NK-92 (cell line): ENCODE data around the gene POLR1G.
"Not testable (repeated sequence)": the region's sequence is repeated elsewhere in the genome, so short reads cannot be mapped to it uniquely, and the experiment has no call there.

Experiments used
- DNase-seq: peaks from one replicate; lab custom pipeline; 2025; ENCODE audit not compliant: unreplicated experiment; lab: John Stamatoyannopoulos, UW

POLR1G gene

DNA sequence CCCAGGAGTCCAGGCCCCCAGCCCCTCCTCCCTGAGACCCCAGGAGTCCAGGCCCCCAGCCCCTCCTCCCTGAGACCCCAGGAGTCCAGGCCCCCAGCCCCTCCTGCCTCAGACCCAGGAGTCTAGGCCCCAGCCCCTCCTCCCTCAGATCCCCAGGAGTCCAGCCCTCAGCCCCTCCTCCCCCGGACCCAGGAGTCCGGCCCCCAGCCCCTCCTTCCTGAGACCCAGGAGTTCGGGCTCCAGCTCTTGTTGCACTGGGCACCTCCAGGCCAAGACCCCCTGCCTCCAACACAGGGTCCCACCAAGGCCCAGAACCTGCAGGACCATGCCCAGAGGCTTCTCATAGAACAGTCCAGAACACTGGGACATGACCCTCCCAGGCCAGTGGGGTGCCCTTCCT lies 13.5 kb downstream of the POLR1G start:
- no peak for DNase-seq

DNA sequence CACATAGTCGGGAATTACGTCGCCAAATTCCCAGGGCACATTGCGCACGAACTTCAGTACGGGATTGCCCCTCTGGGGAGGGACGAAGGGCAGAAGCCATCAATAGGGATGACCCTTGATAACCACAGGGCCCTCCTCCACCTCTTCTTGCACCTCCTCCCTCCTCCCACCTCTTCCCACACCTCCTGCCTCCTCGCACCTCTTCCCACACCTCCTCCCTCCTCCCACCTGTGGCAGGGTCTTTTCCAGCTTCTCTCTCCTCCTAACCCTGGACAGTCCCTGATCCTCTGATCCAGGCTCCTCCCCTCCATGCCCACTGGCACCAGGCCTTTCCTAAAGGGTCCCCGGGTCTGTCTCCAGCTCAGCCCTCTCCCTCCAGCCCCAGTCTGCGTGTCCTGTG lies 13.9 kb downstream of the POLR1G start:
- DNase-seq: no peak

DNA sequence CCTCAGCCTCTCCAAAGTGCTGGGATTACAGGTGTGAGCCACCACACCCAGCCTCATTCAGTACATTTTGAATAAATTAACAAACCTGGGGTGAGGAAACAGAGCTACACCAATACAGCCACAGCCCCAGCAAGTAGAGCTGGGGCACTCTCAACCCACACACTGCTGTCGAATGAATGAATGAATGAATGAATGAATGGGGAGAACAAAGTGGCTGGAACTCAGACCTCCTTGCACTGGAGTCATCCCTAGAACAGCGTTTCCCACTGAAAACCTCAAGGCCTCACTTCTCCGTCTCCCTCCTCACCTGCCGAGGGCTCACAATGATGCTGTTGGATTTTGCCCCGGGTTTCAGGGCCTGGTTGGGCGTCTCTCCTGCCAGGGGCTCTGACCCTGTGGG lies 14.4 kb downstream of the POLR1G start:
- DNase-seq: no peak

DNA sequence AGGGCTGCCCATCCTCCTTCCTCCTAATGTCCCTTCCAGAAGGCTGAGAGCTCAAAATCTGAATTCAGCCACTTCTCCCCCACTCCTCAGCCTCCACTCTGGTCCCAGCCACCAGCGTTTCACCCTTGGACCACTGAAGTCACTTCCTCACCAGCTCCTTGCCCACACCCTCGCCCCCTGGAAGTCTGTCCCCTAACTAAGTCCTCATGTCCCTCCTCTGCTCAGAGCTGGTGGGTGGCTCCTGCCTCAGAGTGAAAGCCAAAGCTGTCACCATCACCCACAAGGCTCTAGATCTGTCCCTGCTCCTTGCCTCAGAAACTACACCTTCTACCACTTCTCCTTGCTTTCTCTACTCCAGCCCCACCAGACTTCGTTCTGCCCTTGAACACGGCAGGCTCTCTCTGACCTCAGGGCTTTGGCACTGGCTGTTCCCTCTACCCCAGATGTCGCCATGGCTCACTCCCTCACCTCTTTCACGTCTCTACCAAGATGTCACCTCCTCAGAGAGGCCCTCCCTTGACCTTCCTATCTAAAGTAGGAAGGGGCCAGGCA lies 15.6 kb downstream of the POLR1G start:
- no peak for DNase-seq

DNA sequence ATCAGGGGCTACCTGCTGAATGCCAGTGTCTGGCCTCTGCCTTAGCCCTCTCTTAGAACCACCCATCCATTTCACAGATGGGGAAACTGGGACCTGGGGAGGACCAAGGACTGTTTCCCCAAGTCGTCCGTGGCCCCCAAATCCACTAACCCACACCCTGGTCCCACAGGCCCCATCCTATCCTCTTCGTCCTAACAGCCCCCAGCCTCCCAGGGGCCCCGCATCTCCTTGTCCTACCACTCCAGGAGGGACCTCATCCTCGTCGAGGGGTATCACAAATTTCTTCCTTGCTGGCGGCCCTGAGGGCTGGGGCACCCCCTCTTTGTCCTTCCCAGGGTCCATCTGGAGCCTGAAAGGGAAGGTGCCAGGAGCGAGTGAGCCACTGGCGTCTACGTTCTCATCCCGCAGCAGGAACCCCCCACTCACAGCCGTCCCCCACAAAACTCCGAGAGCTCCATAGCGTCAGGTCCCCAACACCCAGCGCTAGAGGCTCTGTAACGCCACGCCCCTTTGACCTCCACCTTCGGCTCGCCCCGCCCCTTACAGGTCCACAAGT lies 16.7 kb downstream of the POLR1G start:
- no peak for DNase-seq

DNA sequence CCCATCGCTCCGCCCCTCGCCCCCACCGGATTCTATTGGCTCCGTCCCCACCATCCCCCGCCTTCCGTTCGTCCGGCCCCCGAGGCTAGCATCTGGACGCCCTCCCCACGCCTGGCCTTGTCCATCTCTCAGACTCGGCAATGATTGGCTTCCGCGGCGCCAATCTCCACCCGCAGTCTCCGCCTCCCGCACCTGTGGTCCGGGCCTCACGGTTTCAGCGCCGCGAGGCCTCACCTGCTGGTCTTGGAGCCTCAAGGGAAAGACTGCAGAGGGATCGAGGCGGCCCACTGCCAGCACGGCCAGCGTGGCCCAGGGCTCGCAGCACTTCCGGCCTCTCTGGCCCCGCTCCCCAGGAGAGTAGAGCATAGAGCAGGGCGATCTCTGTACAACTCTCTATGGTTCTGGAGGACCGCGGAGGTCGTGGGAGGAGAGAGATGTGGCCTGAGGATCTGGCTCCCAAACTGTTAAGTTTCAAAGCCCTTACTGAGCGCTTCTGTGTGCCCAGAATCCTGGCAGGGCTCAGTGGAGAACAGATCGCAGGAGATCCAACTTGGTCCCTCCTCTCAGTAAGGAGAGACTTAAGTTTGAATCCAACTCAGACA lies 17.2 kb downstream of the POLR1G start, which contains the start of gene ERCC1:
ERCC1 (minus strand) TSS at position 329 of the 602 bp plus-strand sequence. CDS start 543 bp downstream, outside the sequence.
- DNase-seq: no peak

DNA sequence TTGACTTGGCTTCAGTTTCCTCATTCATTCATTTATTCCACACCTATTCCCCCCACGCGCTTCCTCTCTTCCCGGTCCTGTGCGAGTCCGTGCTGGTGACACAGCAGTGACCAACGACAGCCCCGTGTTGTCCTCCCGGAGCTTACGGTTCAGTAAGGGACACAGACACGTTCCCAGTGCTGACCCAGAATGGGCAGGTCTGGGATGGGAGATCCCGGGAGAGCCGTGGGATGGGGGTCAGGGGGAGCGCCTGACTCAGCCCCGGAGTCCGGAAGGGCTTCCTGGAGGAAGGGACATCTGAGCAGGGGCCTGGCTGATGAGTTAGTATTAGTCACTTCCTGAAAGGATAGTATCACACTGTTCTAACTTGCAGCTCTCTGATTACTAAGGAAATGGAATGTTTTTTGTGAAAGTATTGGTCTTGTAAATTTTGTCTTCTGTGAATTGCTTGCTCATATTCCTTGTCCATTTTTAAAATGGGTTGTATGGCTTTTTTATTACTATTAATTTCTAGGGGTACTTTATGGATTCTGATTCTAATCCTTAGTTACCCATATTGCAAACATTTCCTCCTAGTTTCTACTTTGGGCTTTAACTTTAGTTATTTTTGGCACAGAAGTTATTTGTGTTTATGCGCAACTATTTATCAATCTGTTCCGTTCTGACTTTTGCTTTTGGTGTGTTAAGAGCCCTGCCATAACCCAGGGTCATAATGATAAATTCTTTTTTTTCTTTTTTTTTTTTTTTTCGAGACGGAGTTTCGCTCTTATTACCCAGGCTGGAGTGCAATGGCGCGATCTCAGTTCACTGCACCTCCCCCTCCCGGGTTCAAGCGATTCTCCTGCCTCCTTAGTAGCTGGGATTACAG lies 18.0 kb downstream of the POLR1G start:
- DNase-seq: no peak

DNA sequence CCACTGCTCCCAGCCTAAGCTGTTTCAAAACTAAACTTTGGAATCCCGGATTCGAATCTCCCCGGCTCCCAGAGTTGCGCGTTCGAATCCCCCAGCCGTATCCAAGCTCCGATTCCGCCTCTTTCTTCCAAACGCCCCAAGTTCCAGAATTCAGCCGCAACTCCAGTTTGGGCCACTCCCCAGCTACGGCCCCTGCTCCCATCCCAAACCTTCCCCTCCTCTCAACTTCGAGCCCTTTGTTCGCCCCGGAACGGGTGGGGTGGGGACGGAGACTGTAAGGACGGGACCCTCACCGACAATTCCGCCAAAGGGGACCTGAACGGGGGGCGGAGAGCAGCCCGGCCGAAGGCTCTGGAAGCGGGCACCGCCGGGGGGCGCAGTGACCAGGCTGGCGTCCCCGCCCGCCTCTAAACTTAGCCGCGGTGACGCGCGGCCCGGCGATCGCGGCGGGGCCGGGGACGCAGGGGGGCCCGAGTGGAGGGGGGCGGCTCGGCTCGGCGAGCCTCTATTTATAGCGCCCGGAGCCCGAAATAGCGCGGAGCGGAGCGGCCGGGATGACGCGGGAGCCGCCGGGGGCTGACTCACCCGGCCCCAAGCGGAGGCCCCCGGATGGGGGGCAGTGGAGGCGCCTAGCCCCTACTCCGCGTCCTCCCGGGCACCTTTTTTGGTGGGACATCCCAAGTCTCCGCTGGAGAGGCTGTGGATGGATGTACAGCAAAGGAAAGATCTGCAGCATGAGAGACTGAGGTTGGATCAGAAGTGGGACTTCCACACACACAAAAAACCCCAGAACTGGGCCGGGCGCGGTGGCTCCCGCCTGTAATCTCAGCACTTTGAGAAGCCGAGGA lies 22.2 kb downstream of the POLR1G start:
- DNase-seq: no peak

DNA sequence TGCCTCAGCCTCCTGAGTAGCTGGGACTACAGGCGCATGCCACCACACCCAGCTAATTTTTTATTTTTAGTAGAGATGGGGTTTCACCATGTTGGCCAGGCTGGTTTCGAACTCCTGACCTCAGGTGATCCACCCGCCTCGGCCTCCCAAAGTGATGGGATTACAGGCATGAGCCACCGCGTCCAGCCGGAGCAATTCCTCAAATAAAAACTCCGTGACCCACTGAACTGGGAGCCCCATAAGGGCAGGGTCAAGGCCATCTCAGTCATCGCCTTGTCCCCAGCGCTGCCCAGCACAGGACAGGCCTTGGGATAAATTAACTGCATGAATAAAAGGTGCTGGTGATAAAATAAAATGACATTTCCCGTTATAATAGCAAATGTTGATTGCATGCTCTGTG lies 23.5 kb downstream of the POLR1G start:
- DNase-seq: not testable (repeated sequence)

DNA sequence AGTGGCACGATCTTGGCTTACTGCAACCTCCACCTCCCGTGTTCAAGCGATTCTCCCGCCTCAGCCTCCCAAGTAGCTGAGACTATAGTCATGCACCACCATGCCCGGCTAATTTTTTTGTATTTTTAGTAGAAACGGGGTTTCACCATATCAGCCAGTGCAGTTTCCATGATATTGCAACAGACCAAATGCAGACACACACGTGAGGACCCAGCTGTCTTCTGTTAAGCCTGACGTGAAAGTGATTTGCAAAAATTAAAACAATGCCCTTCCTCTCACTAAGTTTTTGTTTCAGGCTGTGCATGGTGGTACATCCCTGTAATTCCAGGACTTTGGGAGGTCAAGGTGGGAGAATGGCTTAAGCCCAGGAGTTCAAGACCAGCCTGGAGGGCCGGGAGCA lies 24.6 kb downstream of the POLR1G start:
- not testable (repeated sequence) for DNase-seq

DNA sequence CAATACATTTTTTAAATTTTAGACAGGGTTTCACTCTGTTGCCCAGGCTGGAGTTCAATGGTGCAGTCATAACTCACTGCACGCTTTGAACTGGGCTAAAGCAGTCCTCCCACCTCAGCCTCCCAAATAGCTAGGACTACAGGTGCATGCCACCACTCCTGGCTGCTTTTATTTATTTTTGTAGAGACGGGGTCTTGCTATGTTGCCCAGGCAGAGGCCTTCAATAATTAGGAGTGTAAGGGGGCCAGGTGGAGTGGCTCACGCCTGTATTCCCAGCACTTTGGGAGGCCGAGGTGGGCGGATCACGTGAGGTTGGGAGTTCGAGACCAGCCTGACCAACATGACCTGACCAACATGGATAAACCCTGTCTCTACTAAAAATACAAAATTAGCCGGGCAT lies 26.1 kb downstream of the POLR1G start:
- DNase-seq: not testable (repeated sequence)

DNA sequence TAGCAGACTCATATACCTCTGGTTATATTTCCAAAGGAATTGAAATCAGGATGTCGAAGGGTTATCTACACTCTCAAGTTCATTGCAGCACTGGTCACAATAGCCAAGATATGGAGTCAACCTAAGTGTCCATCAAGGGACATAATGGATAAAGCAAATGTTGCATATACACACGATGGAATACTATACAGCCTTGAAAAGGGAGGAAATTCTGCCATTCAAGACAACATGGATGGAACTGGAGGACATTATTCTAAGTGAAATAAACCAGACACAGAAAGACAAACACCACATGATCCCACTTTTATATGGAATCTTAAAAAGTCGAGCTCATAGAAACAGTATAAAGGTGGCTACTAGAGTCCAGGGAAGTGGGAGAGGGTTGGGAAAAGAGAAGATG lies 30.9 kb downstream of the POLR1G start:
- DNase-seq: no peak

DNA sequence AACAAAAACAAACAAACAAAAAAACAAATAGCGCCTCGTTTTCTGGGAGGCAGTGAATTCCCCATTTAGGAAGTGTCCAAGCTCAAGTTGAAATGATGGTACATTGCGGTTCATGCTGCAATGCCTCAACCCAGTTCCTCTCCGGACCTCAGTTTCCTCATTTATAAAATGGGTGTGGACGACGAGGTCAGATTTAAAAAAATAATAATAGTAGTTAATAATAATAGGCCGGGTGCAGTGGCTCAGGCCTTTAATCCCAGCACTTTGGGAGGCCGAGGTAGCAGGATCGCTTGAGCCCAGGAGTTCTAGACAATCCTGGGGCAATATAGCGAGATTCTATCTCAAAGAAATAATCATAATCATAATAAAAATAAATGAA lies 32.7 kb downstream of the POLR1G start:
- no peak for DNase-seq

DNA sequence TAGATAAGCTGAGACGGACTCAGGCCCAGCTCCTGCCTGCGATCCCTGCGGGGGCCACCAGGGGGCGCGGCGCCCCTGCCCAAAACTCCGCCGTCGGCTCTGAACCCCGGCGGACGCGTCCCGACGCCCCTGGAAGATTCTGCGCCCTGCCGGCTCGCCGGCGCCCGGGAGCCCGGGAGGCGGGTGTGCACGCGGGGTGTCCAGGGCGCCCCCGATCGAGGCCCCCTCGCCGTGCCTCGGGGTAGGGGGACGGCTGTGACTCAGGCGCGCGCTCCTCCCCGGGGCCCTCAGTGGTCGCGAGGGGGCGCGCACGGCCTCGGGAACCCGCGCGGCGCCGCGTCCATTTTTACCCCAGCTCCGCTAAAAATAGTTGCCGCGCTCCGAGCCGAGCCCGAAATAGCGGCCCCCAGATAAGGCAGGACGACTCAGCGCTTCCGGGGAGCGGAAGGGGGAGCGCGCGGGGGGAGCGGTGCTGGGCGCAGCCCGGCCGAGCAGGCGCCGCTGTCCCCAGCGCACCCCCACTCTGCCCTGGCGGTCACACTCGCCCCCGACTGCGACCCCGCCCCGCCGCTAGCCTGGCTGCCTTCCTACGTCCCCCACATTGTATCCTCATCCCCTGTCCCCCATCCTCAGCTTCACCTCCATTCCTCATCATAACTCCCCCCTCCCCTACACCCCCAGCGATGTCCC lies 33.3 kb downstream of the POLR1G start:
- DNase-seq: no peak

DNA sequence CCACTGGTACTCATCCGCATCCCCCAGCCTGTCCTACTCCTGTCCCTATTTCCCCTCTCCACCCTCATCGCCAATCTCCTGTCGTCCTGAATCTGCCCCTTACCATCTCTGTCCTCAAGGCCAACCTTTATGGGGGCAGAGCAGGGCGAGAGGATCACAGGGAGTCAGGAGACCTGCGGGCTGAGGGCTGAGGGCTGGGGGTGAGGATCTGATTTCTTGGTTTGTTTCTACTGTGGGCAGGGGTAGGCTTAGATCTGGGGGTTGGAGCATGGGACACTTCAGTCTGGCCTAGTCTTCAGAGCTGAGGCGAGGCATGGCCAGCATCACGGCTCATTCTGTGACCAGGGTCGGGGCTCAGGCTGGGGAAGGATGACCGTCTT lies 33.8 kb downstream of the POLR1G start:
- no peak for DNase-seq

DNA sequence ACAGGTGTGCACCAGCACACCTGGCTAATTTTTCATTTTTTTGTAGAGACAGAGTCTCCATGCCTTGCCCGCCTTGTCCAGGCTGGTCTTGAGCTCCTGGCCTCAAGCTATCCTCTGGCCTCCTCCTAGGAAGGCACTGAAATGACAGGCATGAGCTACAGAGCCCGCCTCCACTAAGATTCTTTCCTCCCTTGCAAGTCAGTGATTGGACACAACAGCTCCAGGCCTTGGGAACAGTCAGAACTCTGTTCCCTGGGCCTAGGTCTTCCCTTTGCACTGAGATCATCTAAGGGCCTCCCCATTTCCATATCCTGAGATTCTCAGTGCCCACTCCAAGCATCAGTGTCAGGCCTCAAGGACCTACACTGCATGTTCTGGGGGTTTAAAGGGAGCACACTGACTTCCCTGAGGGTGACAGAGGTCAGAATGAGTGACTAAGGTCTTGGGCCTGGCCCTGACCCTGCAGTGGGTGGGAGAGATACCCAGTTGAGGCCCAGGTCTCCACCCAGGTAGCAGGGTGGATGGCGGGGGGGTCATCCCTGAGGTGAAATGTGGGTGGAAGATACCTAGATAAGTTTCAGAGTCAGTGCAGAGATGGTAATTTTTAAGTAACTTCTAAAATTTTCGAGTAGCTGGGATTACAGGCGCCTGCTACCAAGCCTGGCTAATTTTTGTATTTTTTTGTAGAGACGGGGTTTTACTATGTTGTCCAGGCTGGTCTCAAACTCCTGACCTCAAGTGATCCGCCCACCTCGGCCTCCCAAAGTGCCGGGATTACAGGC lies 34.6 kb downstream of the POLR1G start:
- no peak for DNase-seq

DNA sequence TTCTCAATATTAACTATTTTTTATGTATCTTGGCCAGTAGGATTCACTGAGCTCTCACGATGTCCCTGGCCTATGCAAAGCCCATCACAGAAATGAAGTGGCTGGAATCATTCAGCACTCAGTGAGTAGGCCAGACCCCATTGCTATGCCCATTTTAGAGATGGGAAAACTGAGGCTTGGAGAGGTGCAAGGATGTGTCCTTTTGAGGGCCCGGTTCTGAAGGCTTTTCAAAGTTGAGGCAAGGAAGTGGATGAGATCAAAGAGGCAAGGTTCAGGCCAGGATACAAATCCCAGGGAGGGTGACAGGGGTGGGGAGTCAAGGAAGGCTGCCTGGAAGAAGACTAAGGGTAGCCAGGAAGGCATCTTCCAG lies 35.9 kb downstream of the POLR1G start:
- no peak for DNase-seq

DNA sequence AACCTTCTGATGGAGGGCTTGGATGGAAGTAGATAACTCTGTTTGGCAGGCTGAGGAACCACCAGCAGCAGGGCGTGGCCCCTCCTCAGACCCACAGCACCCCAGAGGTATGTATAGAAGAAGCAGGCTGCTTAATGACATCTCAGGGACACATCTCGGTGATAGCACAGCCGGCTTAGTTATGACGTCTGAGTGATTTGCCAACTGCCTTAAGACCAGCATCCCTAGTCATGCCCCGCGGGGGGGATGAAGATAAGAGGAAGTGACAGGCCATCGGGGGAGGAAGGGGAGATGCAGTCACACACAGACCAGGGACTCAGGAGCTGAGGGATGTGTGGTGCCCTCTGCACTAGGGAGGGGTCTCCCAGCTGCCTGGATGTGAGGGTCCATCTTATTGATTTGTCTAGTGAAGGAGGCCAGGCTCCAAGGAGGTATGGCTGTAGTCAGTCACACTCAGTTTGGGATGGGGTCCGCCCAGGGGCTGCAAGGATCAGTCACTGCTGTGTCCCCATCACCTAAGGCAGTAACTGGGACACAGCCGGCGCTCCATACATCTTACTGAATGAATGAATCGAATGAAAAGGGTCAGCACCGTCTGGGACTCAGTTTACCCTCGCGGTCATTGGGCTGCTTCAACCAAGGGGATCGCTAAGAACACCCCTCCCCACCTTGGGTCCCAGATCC lies 36.5 kb downstream of the POLR1G start:
- DNase-seq: no peak
